Loucy (cell line): Measurements from ENCODE around the gene HID1.

Experiments used
- H2AFZ ChIP-seq: fragments of 200-600 bp; sonication (generic); 2 replicates; pipeline ENCODE4 v1.6.0; 2016; ENCODE audit warnings: antibody characterized with exemption, mild to moderate bottlenecking, low read length, moderate library complexity
- H3F3A ChIP-seq: fragments of 200-600 bp; 2 replicates; pipeline ENCODE4 v1.6.0; 2016; ENCODE audit warnings: antibody characterized with exemption, low read depth, mild to moderate bottlenecking
- H3K27me3 ChIP-seq: fragments of 200-600 bp; sonication (generic); 2 replicates; pipeline ENCODE4 v1.6.1; 2014; ENCODE audit warnings: low read length, mild to moderate bottlenecking; ENCODE audit not compliant: insufficient read depth, poor library complexity, severe bottlenecking
- H3K36me3 ChIP-seq: fragments of 200-600 bp; sonication (generic); 2 replicates; pipeline ENCODE4 v1.6.1; 2016; ENCODE audit warnings: low read length; ENCODE audit not compliant: insufficient read depth
- H3K4me1 ChIP-seq: fragments of 200-600 bp; sonication (generic); 2 replicates; pipeline ENCODE4 v1.5.1; 2014; ENCODE audit warnings: low read length, mild to moderate bottlenecking; ENCODE audit not compliant: insufficient read depth, poor library complexity, severe bottlenecking
- H3K4me2 ChIP-seq: fragments of 200-600 bp; sonication (generic); 2 replicates; pipeline ENCODE4 v1.6.0; 2014; ENCODE audit warnings: antibody characterized with exemption, low read length, low read depth, mild to moderate bottlenecking; ENCODE audit not compliant: poor library complexity, severe bottlenecking
- H3K4me3 ChIP-seq: fragments of 200-600 bp; sonication (generic); 2 replicates; pipeline ENCODE4 v1.5.1; 2014; ENCODE audit warnings: low read length, mild to moderate bottlenecking, mixed read lengths; ENCODE audit not compliant: poor library complexity, severe bottlenecking
- H3K79me2 ChIP-seq: fragments of 200-600 bp; sonication (generic); 2 replicates; pipeline ENCODE4 v1.6.1; 2014; ENCODE audit warnings: low read length; ENCODE audit not compliant: insufficient read depth
- H3K9ac ChIP-seq: fragments of 200-600 bp; sonication (generic); 2 replicates; pipeline ENCODE4 v1.6.0; 2014; ENCODE audit warnings: mild to moderate bottlenecking, low read depth, low read length, moderate library complexity; ENCODE audit not compliant: poor library complexity, severe bottlenecking
- H3K9me2 ChIP-seq: fragments of 200-600 bp; sonication (generic); replicated peaks from 2 replicates; pipeline ENCODE4 v1.6.1; 2016; ENCODE audit warnings: low read depth, low read length, mixed read lengths
- H3K9me3 ChIP-seq: fragments of 200-600 bp; sonication (generic); 2 replicates; pipeline ENCODE4 v1.6.1; 2014; ENCODE audit warnings: mild to moderate bottlenecking, antibody characterized with exemption, low read length, low read depth; ENCODE audit not compliant: insufficient read depth
- H4K20me1 ChIP-seq: fragments of 200-600 bp; sonication (generic); 2 replicates; pipeline ENCODE4 v1.6.0; 2014; ENCODE audit warnings: antibody characterized with exemption, low read length, mild to moderate bottlenecking; ENCODE audit not compliant: insufficient read depth, poor library complexity, severe bottlenecking
- EZH2phosphoT487 ChIP-seq: fragments of 200-600 bp; IDR thresholded peaks from 2 replicates; pipeline ENCODE4 v1.6.1; 2018; ENCODE audit warnings: antibody characterized with exemption, mild to moderate bottlenecking, moderate library complexity, borderline replicate concordance
- TF ChIP-seq, protein P1 (sequence below): fragments of 200-600 bp; sonication (generic); conservative IDR thresholded peaks from 2 replicates; pipeline ENCODE4 v1.5.1; 2014; ENCODE audit warnings: mild to moderate bottlenecking, antibody characterized with exemption, low read length

The HID1 gene

DNA sequence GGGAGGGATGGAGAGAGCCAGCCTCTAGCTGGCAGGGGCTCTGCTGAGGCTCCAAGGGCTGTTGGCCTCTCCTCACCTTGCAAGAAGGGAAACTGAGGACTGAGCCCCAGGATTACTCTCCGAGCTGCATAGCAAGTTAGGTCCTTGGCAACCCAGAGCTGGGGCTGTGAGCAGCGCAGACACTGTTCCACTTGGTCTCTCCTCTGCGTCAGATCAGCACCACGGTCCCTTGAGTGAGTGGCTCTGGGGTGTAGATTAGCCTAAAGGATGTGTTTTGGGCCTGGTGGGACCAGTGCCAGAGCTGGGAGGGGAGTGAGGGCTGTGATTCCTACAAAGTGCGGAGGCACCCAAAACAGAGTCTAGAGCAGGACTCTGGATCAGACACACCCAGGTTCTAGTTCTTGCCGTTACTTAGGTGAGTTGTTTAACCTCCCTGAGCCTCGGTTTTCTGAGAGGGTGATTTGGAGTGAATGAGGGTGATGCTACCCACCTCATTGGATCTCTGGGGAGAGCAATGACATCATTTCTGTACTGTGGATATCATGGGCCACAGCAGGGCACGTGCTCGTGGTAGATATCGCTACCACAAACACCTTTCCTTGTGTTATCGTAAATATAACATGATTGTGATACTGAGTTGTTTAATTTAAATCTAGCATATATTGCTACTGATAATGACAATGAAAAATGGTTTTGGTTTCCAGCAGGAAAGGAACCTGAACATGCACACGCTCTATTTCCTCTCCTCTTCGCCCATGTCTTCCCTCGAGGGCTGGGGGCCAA lies 71.0 kb downstream of the HID1 start:
- Histone ChIP-seq H3K4me2 (no peak overlapping the region), H3K9me2 (no peaks in the 10 kb centered on the region), H3K27me3 (no peaks in the 10 kb centered on the region)

More for the DNA sequence above, 71.0 kb downstream of the HID1 start:
- H3K9me3 ChIP-seq = no peaks in the 10 kb centered on the region
- no peak for TF ChIP-seq EZH2phosphoT487
- TF ChIP-seq, protein P1, sequence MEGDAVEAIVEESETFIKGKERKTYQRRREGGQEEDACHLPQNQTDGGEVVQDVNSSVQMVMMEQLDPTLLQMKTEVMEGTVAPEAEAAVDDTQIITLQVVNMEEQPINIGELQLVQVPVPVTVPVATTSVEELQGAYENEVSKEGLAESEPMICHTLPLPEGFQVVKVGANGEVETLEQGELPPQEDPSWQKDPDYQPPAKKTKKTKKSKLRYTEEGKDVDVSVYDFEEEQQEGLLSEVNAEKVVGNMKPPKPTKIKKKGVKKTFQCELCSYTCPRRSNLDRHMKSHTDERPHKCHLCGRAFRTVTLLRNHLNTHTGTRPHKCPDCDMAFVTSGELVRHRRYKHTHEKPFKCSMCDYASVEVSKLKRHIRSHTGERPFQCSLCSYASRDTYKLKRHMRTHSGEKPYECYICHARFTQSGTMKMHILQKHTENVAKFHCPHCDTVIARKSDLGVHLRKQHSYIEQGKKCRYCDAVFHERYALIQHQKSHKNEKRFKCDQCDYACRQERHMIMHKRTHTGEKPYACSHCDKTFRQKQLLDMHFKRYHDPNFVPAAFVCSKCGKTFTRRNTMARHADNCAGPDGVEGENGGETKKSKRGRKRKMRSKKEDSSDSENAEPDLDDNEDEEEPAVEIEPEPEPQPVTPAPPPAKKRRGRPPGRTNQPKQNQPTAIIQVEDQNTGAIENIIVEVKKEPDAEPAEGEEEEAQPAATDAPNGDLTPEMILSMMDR = no peak
- no peaks in the 10 kb centered on the region for H3K4me1 ChIP-seq
- H3F3A ChIP-seq = no peaks in the 10 kb centered on the region
- H4K20me1 ChIP-seq = no peaks in the 10 kb centered on the region
- no peak overlapping the region for H3K4me3 ChIP-seq
- no peak overlapping the region for H2AFZ ChIP-seq
- no peaks in the 10 kb centered on the region for H3K79me2 ChIP-seq
- no peak overlapping the region for H3K9ac ChIP-seq
- H3K36me3 ChIP-seq = no peaks in the 10 kb centered on the region
